Measurements from ENCODE around the gene CEP70.

GRCh38 chr3:138542977-138543376, 51.1 kb downstream of the CEP70 start:
- TF ChIP-seq EZH2 (IDR thresholded peaks at IDR 0.05; ENCODE audit: insufficient read depth, poor library complexity, severe bottlenecking) (no peak), EZH2phosphoT487 (IDR thresholded peaks at IDR 0.05; ENCODE audit: insufficient read depth, low read depth) (no peak)

Data from GM23248 (cell line).